SH-SY5Y (cell line): ENCODE results near the gene ARAF.

Experiments
- GATA2 ChIP-seq: IDR thresholded peaks from 2 replicates; pipeline ENCODE4 v1.6.1; 2011; ENCODE audit warnings: mild to moderate bottlenecking, low read depth, low read length
- GATA3 ChIP-seq: IDR thresholded peaks from 2 replicates; pipeline ENCODE4 v1.6.1; 2011; ENCODE audit warnings: low read depth, mild to moderate bottlenecking, low read length, moderate library complexity

DNA sequence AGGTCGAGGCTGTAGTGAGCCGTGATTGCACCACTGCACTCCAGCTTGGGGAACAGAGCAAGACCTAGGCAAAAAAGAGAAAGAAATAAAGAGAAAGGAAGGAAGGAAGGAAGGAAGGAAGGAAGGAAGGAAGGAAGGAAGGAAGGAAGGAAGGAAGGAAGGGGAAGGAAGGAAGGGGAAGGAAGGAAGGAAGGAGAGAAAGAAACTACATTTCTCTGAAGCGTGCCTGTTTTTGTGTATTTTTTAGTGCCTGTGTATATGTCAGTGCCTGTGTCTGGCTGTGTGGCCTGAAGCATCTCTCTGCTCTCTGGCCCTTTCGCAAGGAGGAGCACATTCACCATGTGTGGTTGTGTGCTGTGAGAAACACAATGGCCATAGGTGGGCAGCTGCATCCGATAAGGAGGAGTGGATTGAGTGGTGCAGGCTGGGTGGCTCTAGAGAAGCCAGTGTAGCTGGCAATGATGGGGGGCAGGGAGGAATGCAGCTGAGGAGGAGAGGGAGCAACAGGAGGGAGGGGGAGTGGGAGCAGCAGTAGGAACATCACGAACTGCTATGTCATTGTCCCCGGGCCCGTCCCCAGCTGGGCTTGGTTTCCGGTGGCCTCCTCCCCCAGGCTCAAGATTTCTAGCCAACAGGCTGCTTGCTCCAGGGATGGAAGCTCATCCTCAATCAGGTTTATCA is 47.3 kb downstream of the ARAF start:
- TF ChIP-seq GATA2 (no peak), GATA3 (no peak)
